ENCODE results near the gene CLCN5. TPM values are rescaled to one million over a fixed set of nuclear protein-coding genes. Genes with fewer than 3 reads are reported as not detected.

CLCN5 gene
- total and polyA plus RNA-seq, 2 of the 13 experiments (the other 11 are each of a cell fraction or from before 2014, with no cell fraction given): 7.8 to 27.3 TPM

GRCh38 chrX:49878834-49879655 lies 43.4 kb upstream of the CLCN5 start, which contains the start of gene USP27X (continued):
- no peak for TF ChIP-seq ZNF644 (CRISPR knock-in tag; IDR thresholded peaks at IDR 0.05; ENCODE audit: low read depth)
- TF ChIP-seq ZBTB39 (CRISPR knock-in tag; IDR thresholded peaks at IDR 0.05): no peak
- no peak for TF ChIP-seq ZNF232 (CRISPR knock-in tag; IDR thresholded peaks at IDR 0.05; ENCODE audit: borderline replicate concordance)
- TF ChIP-seq ZNF605 (CRISPR knock-in tag; IDR thresholded peaks at IDR 0.05): no peak; the same call in 1 of the 2 replicates
- TF ChIP-seq SOX6 (IDR thresholded peaks at IDR 0.05): no peak
- TF ChIP-seq SOX6 (CRISPR knock-in tag; IDR thresholded peaks at IDR 0.05): peak; percentile 8; the same call in 1 of the 2 replicates
- TF ChIP-seq THYN1 (CRISPR knock-in tag; IDR thresholded peaks at IDR 0.05; ENCODE audit: borderline replicate concordance, low read depth): no peak
- TF ChIP-seq ZNF367 (CRISPR knock-in tag; IDR thresholded peaks at IDR 0.05; ENCODE audit: borderline replicate concordance): no peak
- TF ChIP-seq ZFX (CRISPR knock-in tag; IDR thresholded peaks at IDR 0.05; ENCODE audit: low read depth): peak; percentile 76
- TF ChIP-seq BATF2 (CRISPR knock-in tag; IDR thresholded peaks at IDR 0.05): no peak
- TF ChIP-seq ARID4A (CRISPR knock-in tag; IDR thresholded peaks at IDR 0.05; ENCODE audit: borderline replicate concordance): peak; percentile 57; the same call in 1 of the 2 replicates
- TF ChIP-seq DMAP1 (CRISPR knock-in tag; IDR thresholded peaks at IDR 0.05): peak; percentile 37; the same call in 1 of the 2 replicates
